ENCODE measurements around the gene KIF1B.

KIF1B gene

DNA sequence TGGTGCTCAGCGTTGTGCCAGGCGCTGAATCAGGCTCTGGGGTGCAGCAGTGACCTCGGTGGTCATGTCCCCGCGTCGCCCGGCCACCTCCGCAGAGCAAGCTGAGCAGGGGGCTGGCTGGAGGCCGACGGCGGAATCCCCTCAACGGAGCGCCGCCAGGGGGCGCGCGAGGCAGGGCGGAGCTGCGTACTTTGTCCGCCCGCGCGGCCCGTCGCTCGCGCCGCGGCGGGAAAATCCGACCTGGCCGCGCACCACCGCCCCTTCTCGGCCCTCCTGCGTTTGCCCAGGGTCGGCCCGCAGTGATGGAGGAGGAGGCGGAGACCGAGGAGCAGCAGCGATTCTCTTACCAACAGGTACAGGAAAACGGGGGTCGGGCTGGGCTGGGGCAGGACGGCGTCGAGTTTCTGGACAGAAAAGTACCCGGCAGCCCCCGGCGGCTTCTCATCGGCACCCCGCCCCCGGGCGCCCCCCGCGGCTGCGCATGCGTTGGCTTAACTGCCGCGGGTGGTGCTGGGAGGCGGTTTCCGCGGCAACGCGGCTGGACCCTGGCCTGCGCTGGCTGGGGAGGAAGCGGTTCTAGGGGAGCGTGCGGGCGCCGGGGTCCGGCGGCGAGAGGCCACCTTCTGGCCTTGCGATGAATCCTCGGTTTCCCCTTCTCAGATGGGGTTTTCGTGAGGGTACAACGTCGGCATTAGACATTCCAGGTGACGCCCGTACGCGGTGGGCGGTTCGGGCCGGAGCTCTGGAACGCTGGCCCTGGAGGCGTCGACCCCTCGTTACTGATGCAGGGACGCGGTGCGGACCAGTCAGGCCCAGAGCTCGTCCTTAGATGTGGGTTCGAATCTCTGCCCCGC lies 220.1 kb downstream of the KIF1B start, which contains the start of gene CENPS:
Gene CENPS, plus strand, starts transcription at position 218 of the 854 bp plus-strand sequence. Its CDS starts 85 bp downstream, at position 303.
- TF ChIP-seq, protein P1, sequence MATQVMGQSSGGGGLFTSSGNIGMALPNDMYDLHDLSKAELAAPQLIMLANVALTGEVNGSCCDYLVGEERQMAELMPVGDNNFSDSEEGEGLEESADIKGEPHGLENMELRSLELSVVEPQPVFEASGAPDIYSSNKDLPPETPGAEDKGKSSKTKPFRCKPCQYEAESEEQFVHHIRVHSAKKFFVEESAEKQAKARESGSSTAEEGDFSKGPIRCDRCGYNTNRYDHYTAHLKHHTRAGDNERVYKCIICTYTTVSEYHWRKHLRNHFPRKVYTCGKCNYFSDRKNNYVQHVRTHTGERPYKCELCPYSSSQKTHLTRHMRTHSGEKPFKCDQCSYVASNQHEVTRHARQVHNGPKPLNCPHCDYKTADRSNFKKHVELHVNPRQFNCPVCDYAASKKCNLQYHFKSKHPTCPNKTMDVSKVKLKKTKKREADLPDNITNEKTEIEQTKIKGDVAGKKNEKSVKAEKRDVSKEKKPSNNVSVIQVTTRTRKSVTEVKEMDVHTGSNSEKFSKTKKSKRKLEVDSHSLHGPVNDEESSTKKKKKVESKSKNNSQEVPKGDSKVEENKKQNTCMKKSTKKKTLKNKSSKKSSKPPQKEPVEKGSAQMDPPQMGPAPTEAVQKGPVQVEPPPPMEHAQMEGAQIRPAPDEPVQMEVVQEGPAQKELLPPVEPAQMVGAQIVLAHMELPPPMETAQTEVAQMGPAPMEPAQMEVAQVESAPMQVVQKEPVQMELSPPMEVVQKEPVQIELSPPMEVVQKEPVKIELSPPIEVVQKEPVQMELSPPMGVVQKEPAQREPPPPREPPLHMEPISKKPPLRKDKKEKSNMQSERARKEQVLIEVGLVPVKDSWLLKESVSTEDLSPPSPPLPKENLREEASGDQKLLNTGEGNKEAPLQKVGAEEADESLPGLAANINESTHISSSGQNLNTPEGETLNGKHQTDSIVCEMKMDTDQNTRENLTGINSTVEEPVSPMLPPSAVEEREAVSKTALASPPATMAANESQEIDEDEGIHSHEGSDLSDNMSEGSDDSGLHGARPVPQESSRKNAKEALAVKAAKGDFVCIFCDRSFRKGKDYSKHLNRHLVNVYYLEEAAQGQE (IDR thresholded peaks at IDR 0.05; ENCODE audit: low read depth), result no peak
- TF ChIP-seq ZBTB7A (IDR thresholded peaks at IDR 0.05; ENCODE audit: low read depth), result peak; percentile 82
- peak; percentile 14; the same call in 1 of the 2 replicates for TF ChIP-seq TCF12 (IDR thresholded peaks at IDR 0.05; ENCODE audit: low read depth)
- TF ChIP-seq, protein P2, sequence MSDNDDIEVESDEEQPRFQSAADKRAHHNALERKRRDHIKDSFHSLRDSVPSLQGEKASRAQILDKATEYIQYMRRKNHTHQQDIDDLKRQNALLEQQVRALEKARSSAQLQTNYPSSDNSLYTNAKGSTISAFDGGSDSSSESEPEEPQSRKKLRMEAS (IDR thresholded peaks at IDR 0.05), result peak; percentile 96
- TF ChIP-seq RAD21 (IDR thresholded peaks at IDR 0.05; ENCODE audit: low read depth), result peak; percentile 51; the same call in 1 of the 2 replicates
- TF ChIP-seq EGR1 (IDR thresholded peaks at IDR 0.05), result peak; percentile 46; the same call in 1 of the 2 replicates
- no peak; the same call in 1 of the 2 replicates for TF ChIP-seq NFIC (IDR thresholded peaks at IDR 0.05)
- TF ChIP-seq TAF1 (IDR thresholded peaks at IDR 0.05; ENCODE audit: low read depth), result peak; percentile 54; the same call in 1 of the 2 replicates
- no peak; the same call in 1 of the 2 replicates for TF ChIP-seq TEAD4 (IDR thresholded peaks at IDR 0.05)
- TF ChIP-seq EP300 (IDR thresholded peaks at IDR 0.05; ENCODE audit: borderline replicate concordance), result no peak

All from Ishikawa (cell line).